Hepatic stellate cell (primary cell): ENCODE results near the gene GNG2.

Experiments used
- DNase-seq: peaks from one replicate; pipeline ENCODE4 v3.0.0; 2011; ENCODE audit warnings: low spot score

Gene GNG2

DNA sequence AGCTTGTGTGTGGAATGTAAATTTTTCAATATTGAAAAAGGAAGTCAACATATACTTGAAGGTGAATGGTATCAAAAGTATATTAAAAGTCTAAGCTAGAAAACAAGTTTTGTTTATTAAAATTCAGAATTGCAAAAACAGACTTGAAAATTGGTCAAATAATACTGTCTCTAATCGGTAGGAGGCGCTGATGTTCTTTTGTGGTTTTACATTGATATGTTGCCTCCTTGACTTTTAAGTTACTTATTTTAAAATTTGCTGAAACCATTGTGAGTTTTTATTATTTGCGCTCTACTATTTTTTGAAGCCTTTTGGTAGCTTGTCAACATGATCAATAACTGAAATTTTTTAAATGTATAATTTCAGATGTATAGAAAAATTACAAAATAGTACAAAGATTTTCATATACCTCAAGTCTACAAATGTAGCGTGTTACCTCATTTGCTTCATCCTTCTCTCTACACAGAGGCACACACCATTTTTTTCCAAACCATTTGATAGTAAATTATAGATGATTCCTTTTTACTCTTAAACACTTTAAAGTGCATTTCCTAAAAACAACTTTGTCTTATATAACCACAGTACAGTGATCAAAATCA is 135.8 kb downstream of the GNG2 start:
- DNase-seq = no peak

DNA sequence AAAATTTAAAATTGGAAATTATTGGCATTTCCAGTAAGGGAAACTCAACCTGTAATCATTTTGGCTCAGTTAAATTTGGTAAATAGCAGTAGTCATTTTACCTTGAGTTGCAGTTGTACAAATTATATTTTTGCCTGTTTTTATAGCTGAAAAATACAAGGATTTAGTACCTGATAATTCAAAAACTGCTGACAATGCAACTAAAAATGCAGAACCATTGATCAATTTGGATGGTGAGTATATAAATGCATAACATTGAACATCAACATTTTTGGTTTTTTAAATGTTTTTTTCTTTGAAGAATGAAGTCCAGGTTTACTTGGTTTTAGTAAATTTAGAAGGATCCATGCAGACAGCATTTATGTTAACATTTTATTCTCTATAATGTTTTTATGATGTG is 137.9 kb downstream of the GNG2 start:
- no peak for DNase-seq

DNA sequence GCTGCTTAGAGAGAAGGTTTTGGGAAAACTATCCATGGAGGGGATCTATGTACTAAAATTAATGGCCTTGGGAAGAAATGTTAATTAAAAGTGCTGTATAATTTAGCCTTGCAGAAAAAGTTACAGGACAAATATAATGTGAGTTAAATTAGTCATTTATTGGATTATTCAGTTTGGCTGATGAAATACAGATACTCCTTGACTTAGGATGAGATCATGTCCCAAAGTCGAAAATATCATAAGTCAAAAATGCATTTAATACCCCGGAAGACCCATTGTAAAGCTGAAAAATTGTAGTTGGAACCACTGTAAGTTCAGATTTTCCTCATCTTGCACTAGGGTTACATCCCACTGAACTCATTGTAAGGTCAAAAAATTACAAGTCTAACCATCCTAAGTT is 138.7 kb downstream of the GNG2 start:
- DNase-seq = no peak

DNA sequence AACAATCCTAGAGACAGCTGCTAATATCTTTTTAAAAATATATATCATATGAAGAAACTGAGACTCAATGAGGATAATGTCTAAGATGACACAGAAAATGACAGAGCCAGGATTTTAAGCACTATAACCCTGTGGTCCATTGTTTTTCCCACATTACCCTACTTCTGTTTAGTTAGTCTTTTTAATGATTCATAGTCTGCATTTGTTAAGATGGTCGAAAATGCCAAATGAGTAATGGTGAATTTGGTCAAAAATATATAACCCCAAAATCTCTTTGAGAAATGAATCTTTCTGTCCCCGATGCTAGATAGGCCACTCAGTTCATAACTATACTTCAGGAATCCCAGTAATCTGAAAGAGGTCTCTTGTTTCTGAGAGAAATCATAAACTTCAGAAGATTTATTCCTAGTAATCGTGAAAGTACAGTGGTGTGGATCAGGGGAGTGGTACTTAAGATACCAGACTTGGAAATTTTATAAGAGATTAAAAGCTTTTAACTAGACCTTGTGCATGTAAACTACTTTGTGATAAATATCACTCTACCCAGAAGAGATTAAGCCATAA is 139.7 kb downstream of the GNG2 start:
- no peak for DNase-seq

DNA sequence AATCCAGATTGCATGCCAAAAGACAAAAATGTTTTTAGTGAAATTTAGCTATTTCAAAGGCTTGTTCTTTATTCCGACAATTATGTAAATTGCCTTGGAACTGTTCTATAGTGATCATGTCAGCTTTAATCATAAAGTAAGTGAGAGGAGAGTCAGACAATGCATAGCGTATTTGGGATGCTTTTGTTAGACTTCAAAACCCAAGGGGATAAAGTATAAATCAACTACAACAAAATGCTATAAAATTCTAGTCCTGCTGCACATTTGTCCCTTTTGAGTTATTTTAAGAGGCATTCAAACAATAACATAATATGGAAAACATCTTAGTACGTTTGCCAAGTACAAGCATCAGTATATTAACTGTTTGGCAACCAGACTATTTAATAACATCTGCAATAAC is 140.3 kb downstream of the GNG2 start:
- no peak for DNase-seq

DNA sequence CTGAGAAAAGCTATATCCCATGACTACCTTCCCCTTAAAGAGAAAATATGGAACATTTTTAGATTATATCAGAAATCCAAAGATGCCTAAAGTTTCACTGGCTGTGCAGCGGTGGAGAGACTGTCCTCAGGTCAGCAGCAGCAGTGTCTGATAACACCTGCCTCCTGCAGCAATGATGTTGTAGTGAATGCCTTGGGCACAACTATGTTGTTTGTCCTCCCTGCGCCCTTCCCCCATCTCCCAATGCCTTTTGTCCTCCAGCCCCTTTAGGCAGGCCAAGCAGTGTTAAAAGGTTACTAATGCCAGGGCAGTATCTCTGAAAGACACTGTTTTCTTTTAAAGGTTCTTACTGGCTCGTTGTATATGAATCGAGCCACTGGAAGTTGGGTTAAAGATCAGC is 142.1 kb downstream of the GNG2 start:
- no peak for DNase-seq

DNA sequence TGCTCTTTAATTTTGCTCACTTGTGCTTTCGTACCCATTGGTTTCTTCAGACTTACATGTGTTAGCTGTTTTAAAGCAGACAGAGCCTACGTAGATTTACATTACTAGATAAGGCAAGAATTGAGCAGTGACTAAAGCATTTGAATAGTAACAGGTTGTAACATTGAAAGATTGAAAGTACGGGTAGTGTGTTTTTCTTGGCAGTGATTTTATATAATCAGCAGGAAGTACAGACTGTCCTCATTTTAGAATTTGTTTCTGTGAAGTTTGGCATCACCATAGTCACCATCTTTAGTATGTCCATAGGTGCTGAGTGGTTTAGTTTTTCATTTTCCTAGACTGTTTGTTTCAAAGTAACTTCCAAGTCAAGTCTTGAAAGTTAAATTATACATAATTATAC is 142.9 kb downstream of the GNG2 start:
- no peak for DNase-seq

DNA sequence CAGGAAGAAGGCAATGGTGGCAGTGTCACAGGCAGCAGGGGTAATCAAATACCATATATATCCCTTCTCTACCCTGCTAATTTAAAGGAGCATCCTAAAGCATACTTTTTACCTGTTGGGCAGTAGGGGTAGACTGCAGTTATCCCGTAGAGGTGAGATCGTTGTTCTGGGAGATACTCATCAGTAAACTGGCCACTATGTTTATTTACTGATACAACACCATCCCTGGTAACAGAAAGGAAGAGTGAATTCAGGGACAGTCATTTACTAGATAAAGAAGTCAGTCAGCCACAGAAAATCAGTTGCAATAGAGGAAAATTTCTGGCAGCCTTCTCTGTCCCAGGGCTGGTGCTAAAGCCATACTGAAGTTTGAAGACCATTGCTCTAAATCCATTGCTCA is 145.2 kb downstream of the GNG2 start:
- DNase-seq = no peak

DNA sequence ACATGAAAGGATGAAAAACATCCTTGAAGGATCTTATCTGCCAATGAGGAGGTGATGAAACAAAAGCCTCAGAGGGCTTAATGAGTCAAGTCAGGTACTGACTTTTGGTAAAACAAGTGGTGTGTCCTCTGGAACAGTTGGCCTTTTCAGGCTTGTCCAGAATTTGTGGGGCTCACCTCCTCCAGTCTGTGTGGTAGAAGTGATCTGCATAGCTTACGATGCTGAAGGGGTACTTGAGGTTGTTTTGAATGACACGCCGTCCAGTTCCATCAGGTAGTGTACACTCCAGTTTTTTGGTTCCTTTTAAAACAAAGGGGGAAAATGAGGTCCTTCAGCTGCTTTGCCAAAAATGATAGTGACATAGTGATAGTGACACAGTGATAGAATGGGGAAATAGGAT is 145.9 kb downstream of the GNG2 start:
- DNase-seq = no peak

DNA sequence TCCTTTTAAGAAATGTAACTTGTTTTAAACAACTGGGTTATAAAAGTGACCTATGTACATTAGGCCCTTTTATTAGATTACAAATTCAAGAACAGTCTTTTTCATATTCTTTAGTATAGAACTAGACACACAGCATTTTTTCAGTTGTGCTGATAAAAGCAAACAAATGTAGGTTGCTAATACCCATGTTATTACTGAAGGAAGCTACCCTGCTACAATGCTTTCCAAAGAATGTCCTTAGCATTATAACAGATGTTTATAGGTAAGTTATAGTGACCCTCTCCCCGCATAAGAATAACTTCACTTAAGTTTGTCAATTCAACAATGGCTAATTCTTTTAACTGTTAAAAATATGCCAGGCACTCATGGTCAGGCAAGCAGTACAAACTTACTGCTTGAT is 146.8 kb downstream of the GNG2 start:
- DNase-seq = no peak

DNA sequence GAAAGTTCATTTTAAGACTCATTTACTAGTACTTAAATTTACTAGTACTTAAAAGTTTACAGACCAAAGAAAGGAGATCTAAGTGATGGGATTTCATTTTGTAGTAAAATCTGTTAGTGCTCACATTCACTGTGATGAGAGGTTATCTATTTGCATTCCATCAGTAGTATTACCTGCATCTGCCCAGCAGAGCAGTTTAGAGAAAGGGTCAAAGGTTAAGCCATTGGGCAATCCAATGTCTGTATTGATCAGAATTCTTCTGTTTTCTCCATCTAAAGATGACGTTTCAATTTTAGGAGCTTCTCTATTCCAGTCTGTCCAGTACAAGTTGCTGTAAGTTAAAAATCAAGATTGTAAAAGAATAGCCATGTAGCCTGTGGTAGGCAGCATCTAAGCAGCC is 147.2 kb downstream of the GNG2 start:
- no peak for DNase-seq

DNA sequence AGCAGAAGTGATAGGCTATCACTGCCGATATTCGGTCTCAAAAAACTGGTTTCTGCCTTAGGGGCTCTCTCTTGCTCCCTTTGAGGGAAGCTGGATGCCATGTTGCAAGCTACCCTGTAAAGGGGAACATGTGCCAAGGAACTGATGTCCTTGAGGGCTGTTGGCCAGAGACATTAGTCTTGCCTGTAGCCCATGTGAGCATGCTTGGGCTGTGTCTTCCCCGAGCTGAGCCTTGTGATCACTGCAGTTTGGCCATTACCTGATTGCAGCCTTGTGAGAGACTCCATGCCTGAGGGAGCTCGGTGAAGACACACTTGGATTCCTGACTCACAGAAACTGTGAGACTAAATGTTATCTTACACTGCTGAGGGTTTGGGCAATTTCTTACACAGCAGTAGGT is 147.7 kb downstream of the GNG2 start:
- no peak for DNase-seq

DNA sequence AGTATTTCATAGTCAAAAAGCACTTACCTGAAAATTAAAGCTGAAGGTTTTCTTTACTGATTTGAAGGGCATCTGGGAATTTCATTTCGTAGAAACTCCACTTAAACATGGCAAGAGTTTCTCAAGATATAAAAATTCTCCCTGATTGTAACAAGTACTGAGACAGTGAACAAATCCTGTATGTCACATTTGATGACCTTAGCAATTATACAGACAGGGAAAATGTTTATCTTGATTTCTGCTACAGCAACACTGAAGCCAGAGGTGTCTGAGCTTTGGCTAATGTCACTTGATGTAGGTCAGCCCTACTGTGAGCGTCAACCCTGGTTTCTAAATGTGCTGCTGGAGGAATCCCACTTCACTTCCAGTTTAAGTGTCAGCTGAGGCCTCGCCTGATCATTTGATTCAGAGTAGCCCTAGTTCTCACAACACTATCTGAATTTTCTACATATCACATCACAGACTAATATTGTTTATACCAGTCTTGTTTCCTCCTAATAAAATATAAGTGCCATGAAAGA is 149.8 kb downstream of the GNG2 start:
- DNase-seq = no peak

DNA sequence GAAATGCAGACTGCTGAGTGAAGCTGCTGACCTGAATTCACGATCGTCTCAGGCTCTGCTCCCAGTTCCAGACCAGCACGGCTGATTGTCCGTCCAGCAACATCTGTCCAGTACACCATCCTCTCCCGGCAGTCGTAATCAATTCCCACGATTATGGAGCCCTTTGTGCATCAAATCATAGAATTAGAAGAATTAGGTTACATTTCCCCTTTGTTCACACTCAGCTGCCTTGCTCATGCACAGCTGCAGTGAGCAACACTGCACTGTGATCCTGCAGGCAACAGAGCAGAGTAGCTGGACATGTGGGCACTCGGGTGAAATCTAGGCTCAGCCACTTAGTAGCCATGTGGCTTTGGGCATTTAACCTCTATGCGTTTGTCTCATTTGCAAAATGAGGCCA is 151.1 kb downstream of the GNG2 start:
- no peak for DNase-seq

DNA sequence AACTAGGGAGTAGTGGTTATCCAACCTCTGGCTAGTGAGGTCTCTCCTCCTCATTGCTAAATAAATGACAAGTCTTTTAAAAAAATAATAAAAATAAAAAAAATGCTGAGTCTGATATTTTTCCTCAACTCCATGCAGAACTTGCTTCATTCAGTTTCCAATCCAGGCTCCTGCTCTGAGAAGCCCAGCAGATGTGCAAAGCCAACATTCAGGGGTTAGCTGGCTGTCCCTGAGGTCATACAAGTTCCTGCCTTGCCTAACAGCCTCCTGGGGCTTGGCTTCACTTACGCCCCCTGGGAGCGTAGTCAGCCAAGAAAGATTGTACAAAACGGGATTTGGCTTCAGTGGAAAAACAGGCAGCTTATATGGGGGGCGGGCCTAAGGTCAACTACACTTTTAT is 152.2 kb downstream of the GNG2 start:
- no peak for DNase-seq

DNA sequence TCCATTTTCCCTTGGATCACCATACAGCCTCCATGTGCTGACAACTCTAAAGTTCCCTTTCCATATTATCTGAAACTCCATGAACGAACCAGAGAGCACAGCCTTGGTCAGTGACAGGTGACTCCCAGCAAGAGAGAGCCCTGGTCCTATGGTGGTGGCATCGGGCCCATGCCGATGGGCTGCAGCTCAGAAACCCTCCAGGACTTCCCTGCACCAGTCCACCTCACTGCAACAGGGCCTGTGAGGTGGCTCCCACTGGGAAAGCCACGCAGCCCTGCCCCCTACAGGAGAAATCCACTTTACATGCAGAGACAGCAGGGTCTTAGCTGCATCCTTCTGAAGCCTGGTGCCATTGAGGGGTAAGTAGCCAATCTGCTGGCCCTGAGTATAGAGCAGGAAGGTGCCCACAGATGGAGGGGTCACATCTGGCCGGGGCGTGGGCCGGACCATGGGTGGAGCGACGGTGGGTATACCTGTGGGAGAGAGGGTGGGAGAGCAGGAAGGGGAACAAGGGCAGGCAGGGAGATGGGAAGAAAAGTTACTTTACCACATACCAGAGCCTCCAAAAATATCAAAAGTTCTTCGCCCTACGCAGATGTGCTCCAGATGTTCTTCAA is 153.7 kb downstream of the GNG2 start:
- no peak for DNase-seq

DNA sequence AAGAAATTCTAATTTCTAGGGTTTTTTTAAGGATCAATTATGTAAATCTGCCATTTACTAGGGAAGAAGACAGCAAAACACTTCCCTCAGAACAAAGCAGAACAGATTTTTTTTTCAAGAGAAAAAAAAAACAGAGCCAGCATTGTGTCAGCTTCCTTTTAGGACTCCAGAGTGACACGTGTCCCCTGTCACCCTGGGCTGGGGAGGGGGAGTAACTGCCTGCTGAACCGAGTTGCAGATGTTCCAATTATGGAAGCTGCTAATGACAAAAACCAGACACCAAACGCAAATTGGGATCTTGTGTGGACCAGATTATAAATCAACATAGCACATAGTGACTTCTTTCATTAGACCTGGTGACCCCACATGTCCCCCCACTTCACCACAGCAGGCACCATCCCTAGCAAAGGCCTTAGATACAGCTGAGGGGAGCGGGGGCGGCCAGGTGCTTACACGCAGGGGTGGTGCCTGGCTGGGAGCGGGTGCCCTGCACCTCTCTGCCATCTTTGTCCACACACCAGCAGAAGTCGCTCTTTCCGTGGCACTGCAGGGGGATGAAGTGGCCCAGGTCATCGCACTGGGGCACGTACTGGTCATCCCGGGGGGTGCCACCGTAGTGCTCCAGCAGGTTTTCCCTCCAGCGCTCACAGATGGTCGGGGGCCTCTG is 154.3 kb downstream of the GNG2 start:
- no peak for DNase-seq

DNA sequence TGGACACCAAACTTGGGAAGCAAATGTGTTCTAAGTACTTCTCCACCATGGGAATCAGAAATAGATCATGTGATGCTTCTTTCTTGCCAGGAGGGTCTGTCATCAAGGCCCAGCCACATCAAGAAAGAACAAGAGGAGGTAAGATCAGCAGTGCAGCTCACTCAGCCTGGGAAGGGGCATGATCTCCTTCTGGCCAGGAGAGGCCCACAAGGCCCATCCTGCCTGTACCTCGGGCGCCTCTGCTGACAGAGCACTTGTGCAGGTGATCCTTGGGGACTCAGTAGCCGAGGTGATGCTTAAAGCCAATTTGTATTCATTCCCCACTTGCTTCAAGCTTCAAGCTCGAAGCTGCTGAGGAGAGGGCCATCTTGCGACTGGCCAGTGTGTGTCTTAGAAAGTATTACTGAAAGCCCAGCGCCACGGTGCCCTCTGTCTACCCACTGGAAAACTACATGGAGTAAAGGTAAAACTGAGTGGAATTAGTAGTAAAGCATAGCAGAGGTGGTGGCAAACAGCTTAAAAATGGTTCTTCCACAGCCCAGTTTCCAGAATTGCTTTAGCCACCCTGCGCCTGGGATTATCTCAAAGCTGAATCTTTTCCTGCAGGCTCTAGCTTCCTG is 155.1 kb downstream of the GNG2 start:
- no peak for DNase-seq

DNA sequence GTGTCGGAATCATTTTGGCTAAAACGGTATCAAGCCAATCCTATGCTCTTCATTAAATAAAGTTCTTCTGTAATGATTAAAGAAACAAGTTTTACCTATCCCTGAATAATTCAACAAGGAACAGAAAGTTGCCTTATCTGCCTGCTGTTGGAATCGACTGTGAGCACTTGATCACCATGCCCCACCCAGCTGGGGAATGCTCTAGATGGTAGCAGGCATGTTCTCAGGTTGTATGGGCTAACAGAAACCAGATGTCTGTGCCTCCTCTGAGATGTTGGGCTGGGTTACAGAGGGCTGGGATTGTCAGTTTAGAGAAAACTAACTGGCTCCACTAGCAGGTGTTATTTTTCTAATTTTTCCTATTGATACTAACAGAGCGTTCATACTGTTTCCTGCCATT is 157.8 kb downstream of the GNG2 start:
- peak; percentile 38 for DNase-seq

DNA sequence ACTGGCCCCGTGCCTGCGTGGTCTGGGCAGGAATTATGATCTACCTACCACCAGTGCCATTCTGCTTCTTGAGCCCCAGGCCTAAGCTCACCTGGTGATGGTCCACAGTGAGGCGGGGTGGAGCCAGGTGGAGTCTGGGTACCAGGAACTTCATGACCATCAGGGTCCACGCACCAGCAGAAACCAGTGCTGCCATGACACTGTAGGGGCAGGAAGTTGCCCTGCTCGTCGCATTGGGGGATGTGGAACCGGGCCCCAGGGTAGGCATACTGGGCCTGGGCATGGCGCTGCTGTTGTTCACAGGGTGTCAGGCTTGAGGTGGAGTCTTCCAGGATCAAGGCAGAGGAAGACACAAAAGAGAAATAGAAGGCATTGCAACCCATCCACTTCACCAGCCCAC is 158.6 kb downstream of the GNG2 start:
- no peak for DNase-seq
